ENCODE measurements around the gene ADAMTS3. TPM values are rescaled to one million over a fixed set of nuclear protein-coding genes. Genes with fewer than 3 reads are reported as not detected.

The ADAMTS3 gene
- total RNA-seq, 4 donors from 2014 or later: 0.37 to 3.6 (median 0.75) TPM

DNA sequence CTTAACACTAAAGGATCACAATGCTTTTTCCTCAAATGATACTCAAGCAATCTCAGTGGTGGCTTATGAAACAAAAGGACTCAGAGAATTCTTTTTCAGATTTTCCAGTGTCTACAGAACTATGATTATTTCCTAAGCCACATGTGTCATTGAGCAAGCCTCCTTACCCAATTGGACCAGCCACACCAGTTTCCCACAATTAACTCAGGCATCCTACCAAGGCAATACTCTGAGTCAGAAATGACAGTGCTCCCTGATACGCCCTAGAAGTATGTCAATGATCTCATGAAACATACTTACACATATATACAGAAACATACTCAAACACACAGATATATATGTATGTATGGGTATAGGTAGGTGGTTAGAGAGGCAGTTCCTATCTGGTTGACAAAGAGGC, 4.8 kb downstream of the ADAMTS3 start:
- TF ChIP-seq, protein P1, sequence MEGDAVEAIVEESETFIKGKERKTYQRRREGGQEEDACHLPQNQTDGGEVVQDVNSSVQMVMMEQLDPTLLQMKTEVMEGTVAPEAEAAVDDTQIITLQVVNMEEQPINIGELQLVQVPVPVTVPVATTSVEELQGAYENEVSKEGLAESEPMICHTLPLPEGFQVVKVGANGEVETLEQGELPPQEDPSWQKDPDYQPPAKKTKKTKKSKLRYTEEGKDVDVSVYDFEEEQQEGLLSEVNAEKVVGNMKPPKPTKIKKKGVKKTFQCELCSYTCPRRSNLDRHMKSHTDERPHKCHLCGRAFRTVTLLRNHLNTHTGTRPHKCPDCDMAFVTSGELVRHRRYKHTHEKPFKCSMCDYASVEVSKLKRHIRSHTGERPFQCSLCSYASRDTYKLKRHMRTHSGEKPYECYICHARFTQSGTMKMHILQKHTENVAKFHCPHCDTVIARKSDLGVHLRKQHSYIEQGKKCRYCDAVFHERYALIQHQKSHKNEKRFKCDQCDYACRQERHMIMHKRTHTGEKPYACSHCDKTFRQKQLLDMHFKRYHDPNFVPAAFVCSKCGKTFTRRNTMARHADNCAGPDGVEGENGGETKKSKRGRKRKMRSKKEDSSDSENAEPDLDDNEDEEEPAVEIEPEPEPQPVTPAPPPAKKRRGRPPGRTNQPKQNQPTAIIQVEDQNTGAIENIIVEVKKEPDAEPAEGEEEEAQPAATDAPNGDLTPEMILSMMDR (IDR thresholded peaks at IDR 0.05): no peak
- TF ChIP-seq POLR2A (IDR thresholded peaks at IDR 0.05): no peak
- intact Hi-C loops (cut with DNase I; ENCODE audit: low total_unique reads): no loop called here

DNA sequence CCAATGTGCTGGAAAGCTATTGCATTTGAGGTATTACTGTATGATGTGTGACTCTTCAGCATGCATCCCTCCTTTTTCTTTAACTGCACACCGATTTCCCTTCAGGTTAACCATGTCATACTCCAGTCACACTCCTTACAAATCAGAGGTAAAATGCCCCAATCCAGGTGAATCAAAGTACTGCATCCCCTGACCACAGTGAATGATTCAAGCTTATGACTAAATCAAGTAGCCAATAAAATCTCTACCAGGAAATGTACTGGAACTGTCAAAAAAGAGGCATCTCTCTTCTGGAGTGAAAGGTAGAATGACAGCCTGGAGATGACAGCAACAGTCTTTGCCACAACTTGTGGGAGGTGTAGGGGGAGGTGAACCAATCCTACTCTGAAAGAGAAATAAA, 10.4 kb downstream of the ADAMTS3 start:
- H3K4me3 ChIP-seq (ENCODE audit: low read depth, poor library complexity, severe bottlenecking): no peak overlapping the region
- WGBS, 2 donors: 71 to 88% methylated on average over 1 of the region's 1 CpG
- no peak for DNase-seq (ENCODE audit: low spot score in 2 of 2)
- TF ChIP-seq POLR2A (IDR thresholded peaks at IDR 0.05): no peak
- TF ChIP-seq, protein P1 (IDR thresholded peaks at IDR 0.05): no peak
- intact Hi-C loops (cut with DNase I; ENCODE audit: low total_unique reads): no loop called here

More for the DNA sequence above, 4.8 kb downstream of the ADAMTS3 start:
- 39 to 54% methylated on average over 1 of the region's 1 CpG for WGBS, 2 donors
- H3K4me3 ChIP-seq (ENCODE audit: low read depth, poor library complexity, severe bottlenecking): no peak overlapping the region
- DNase-seq (ENCODE audit: low spot score in 2 of 2): peak in 1 of 2 donors; percentile 37

DNA sequence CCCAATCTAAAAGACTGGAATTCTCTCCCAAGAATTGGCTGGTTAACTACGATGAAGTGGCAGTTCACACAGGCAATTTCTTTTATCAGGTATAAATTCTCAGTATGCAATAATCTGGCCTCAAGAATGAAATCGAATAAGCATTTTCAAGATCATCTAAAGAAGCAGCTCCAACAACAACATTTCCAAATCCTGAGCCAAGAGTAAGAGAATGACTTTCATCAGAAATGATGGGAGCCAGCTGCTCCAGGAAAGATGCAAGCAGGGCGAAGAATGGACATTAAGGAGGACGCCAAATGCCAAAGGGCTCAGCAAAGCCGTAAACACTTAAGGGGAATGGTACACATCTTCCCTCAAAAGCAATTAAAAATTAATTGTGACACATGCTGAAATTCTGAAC, 12.0 kb downstream of the ADAMTS3 start:
- DNase-seq (ENCODE audit: low spot score in 2 of 2): no peak
- no peak overlapping the region for H3K4me3 ChIP-seq (ENCODE audit: low read depth, poor library complexity, severe bottlenecking)
- intact Hi-C loops (cut with DNase I; ENCODE audit: low total_unique reads): no loop called here
- WGBS, 2 donors: 77 to 84% methylated on average over 5 of the region's 5 CpGs
- TF ChIP-seq POLR2A (IDR thresholded peaks at IDR 0.05): no peak
- TF ChIP-seq, protein P1 (IDR thresholded peaks at IDR 0.05): no peak

DNA sequence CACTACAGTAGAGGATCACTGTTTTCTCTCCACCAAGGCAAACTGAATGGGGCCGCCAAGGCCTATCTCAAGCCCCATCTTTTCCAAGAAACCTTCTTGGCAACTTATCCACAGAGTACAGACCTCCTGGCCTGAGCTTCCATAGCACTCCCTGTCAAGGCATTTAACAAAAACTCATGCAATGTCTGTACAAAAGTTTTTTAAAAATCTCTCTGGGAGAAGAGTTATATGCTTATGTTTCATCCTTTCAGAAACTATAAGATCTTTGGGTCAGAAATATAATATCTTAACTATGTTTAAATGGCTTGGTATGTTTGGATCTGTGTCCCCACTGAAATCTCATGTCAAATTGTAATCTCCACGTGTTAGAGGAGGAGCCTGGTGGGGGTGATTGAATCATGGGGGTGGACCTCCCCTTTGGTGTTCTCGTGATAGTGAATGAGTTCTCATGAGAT, 13.6 kb downstream of the ADAMTS3 start:
- intact Hi-C loops (cut with DNase I; ENCODE audit: low total_unique reads): no loop called here
- no peak for DNase-seq (ENCODE audit: low spot score in 2 of 2)
- no peak overlapping the region for H3K4me3 ChIP-seq (ENCODE audit: low read depth, poor library complexity, severe bottlenecking)
- TF ChIP-seq, protein P1 (IDR thresholded peaks at IDR 0.05): no peak
- no peak for TF ChIP-seq POLR2A (IDR thresholded peaks at IDR 0.05)
- 61 to 64% methylated on average over 3 of the region's 3 CpGs for WGBS, 2 donors

DNA sequence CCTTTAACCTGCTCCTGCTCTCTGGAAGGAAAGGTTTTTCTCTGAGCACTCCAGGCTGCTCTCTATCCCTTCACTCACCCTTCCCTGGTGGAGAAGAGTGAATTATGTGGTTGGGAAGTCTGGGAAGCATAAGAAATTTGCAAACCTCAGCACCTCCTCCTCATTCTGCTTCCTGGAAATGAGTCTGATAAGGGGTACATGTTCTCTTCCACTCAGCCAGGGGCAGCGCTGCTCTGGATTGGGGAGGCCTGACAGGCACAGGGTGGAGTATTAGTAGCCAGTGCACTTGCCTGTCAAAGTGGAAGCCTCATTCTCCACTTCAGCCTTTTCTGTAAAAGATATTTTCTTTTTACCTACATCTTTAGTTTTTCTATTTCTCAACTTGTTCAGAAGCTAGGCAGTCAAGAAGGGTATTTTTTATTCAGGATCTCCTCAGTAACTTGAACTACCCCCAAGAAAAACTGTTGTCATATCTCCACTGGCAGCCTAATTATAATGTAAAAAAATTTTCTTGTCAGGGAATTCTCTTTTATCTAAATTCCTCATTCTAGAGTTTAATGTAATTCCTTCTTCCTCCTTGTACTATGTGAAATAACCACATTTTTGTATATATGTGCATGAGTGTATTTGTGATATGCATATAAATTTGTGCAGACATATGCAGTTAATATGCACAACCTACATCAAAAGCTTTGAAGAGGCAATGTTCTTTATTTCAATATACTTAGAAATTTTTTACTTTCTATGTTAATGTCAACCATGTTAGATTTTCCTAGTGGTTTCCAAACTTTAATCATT, 15.3 kb downstream of the ADAMTS3 start:
- H3K4me3 ChIP-seq (ENCODE audit: low read depth, poor library complexity, severe bottlenecking): no peak overlapping the region
- WGBS, 2 donors: 87 to 100% methylated on average over 1 of the region's 1 CpG
- no peak for DNase-seq (ENCODE audit: low spot score in 2 of 2)
- TF ChIP-seq, protein P1 (IDR thresholded peaks at IDR 0.05): no peak
- TF ChIP-seq POLR2A (IDR thresholded peaks at IDR 0.05): no peak
- intact Hi-C loops (cut with DNase I; ENCODE audit: low total_unique reads): no loop called here
